Naive thymus-derived CD8-positive, alpha-beta T cell (primary cell): ENCODE data around the gene PPFIA3. TPM values are rescaled to one million over a fixed set of nuclear protein-coding genes. Genes with fewer than 3 reads are reported as not detected.

Experiments used
- ATAC-seq, 2 donors: fragments of 150-1000 bp; cut with Tn5 transposase in 1 of 2; sonication (Bioruptor Pico), chemical (Tn5 transposase) in 1 of 2; 1 replicate in 1 of 2; 2 replicates in 1 of 2; pipeline ENCODE4 v1.10.0; 2021; ENCODE audit warnings: mild to moderate bottlenecking in 2 of 2, moderate library complexity in 2 of 2
- POLR2A ChIA-PET: fragments of 350-600 bp; sonication (Branson Sonifier 250); formaldehyde crosslinking; loops from one replicate; lab custom pipeline; 2021; ENCODE audit warnings: antibody characterized with exemption; lab: Charles Lee
- DNase-seq, 10 donors: peaks; one replicate each; pipeline versions ENCODE4 v3.0.0 to v3.0.0-alpha.2; 2020 to 2022
- H3K27ac Mint-ChIP-seq, 10 donors: one replicate each; pipeline ENCODE4 v1.8.0; 2020 to 2022; ENCODE audit warnings: mild to moderate bottlenecking in 10 of 10, mixed read lengths in 10 of 10, moderate library complexity in 4 of 10, inconsistent platforms in 1 of 10
- H3K27me3 Mint-ChIP-seq, 5 donors: one replicate each; pipeline ENCODE4 v1.8.0; 2021 to 2022; ENCODE audit warnings: mixed read lengths in 5 of 5
- H3K36me3 Mint-ChIP-seq, 3 donors: one replicate each; pipeline ENCODE4 v1.8.0; 2020 to 2022; ENCODE audit warnings: mixed read lengths in 3 of 3, mild to moderate bottlenecking in 2 of 3, inconsistent platforms in 1 of 3
- H3K4me1 Mint-ChIP-seq, 4 donors: one replicate each; pipeline ENCODE4 v1.8.0; 2021 to 2022; ENCODE audit warnings: mixed read lengths in 4 of 4
- H3K4me3 Mint-ChIP-seq, 10 donors: one replicate each; pipeline ENCODE4 v1.8.0; 2020 to 2022; ENCODE audit warnings: mild to moderate bottlenecking in 10 of 10, mixed read lengths in 10 of 10, moderate library complexity in 6 of 10, inconsistent platforms in 1 of 10
- H3K9me3 Mint-ChIP-seq, 9 donors: one replicate each; pipeline ENCODE4 v1.8.0; 2020 to 2022; ENCODE audit warnings: mixed read lengths in 9 of 9, mild to moderate bottlenecking in 3 of 9, inconsistent platforms in 1 of 9, moderate library complexity in 1 of 9
- polyA plus RNA-seq, 3 donors: library from polyadenylated mRNA; unstranded; fragments of 300-500 nt; fragmentation: Illumina TruSeq; gene quantifications; one replicate each; pipeline ENCODE4 v1.2.3, GENCODE V29; 2021
- total RNA-seq, 8 experiments: library from RNA in 2 of 8; stranded (reverse) in 2 of 8; gene quantifications; one replicate each; pipeline ENCODE4 v1.2.3 and lab custom pipeline; 2021 to 2026

Gene PPFIA3
- total and polyA plus RNA-seq, 5 experiments from 2014 or later: 0.20 to 4.7 (median 2.1) TPM; not detected in 1

DNA sequence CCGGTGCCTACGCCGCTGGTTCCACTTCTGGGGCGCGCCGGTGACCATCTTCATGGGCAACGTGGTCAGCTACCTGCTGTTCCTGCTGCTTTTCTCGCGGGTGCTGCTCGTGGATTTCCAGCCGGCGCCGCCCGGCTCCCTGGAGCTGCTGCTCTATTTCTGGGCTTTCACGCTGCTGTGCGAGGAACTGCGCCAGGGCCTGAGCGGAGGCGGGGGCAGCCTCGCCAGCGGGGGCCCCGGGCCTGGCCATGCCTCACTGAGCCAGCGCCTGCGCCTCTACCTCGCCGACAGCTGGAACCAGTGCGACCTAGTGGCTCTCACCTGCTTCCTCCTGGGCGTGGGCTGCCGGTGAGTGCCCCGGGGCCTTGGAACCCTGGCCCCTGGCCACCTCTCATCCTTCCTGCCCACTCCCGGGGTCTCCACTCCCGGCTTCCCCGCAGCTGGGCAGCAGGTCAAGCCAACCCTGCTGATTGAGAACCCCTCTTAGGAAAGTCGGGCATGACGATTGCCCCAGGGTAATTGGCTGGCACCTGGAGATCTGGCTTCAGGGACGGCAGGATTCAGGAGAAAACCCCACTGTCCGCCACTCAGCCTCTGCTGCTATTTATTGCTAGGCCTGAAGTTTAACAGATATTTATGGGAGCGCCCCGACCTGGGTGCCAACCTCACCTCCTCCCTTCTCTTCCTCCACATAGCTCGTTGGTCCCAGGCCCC, 77.3 kb downstream of the PPFIA3 start:
- no peak for DNase-seq
- Mint-ChIP-seq H3K36me3 (no peaks in the 10 kb centered on the region), H3K4me3 (no peak overlapping the region), H3K27me3 (peaks cover 0 to 9% (median 5%) of the 10 kb centered on the region in 5 donors), H3K4me1 (peaks cover 0 to 3% (median 1%) of the 10 kb centered on the region in 4 donors), H3K9me3 (peaks cover 0 to 2% (median 0%) of the 10 kb centered on the region in 9 donors), H3K27ac (no peak overlapping the region)
- POLR2A ChIA-PET: no interaction called here
- ATAC-seq: no peak

DNA sequence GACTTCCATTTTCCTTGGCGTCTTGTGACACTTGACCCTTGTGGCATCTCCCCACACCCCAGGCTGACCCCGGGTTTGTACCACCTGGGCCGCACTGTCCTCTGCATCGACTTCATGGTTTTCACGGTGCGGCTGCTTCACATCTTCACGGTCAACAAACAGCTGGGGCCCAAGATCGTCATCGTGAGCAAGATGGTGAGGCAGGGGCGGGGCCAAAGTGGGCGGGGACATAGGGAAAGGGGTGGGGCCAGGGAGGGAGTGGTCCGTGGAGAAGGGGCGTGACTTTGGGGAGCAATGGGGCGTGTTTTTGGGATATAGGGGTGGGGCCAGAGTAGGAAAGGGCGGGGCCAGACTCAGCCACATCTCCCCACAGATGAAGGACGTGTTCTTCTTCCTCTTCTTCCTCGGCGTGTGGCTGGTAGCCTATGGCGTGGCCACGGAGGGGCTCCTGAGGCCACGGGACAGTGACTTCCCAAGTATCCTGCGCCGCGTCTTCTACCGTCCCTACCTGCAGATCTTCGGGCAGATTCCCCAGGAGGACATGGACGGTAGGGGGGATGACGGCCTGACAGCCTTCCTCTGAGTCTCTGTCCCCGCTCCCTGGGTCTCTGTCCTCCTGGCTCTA, 81.0 kb downstream of the PPFIA3 start:
- Mint-ChIP-seq H3K4me1 (peaks cover 0 to 3% (median 1%) of the 10 kb centered on the region in 4 donors), H3K36me3 (no peaks in the 10 kb centered on the region), H3K9me3 (no peaks in the 10 kb centered on the region), H3K27me3 (peaks cover 0 to 9% (median 4%) of the 10 kb centered on the region in 5 donors), H3K4me3 (no peak overlapping the region), H3K27ac (no peak overlapping the region)
- ATAC-seq (no peak), DNase-seq (no peak)
- POLR2A ChIA-PET: no interaction called here

Other genes starting within 250 kb of the PPFIA3 start
- 10 to 100 TPM; 56.9 to 59.9 TPM for gene PPP1R15A, start 247.1 kb upstream of the PPFIA3 start, total RNA-seq
- gene PPP1R15A, start 247.1 kb upstream of the PPFIA3 start, polyA plus RNA-seq: 10 to 100 TPM; 17.2 to 47.3 (median 43.1) TPM
- gene TULP2, start 220.8 kb upstream of the PPFIA3 start, total RNA-seq: not detected
- gene TULP2, start 220.8 kb upstream of the PPFIA3 start, polyA plus RNA-seq: under 1 TPM in 1 of 3 donors, not detected in 2; 0.08 TPM
- 100 to 1,000 TPM; 106 to 113 TPM for gene NUCB1, start 219.2 kb upstream of the PPFIA3 start, total RNA-seq
- 100 to 1,000 TPM in 1 of 3 donors, 10 to 100 TPM in 2; 48.6 to 119 (median 82.5) TPM for gene NUCB1, start 219.2 kb upstream of the PPFIA3 start, polyA plus RNA-seq
- gene DHDH, start 185.8 kb upstream of the PPFIA3 start, total RNA-seq: 1 to 10 TPM; 1.8 to 2.3 TPM
- 1 to 10 TPM in 2 of 3 donors, under 1 TPM in 1; 0.67 to 2.4 (median 2.0) TPM for gene DHDH, start 185.8 kb upstream of the PPFIA3 start, polyA plus RNA-seq
- 100 to 1,000 TPM; 170 to 181 TPM for gene BAX, start 164.7 kb upstream of the PPFIA3 start, total RNA-seq
- 10 to 100 TPM; 58.5 to 97.1 (median 83.1) TPM for gene BAX, start 164.7 kb upstream of the PPFIA3 start, polyA plus RNA-seq
- gene FTL, start 154.2 kb upstream of the PPFIA3 start, total RNA-seq: 1,000 to 10,000 TPM; 1,370 to 1,435 TPM
- 1,000 to 10,000 TPM; 4,833 to 4,899 (median 4,886) TPM for gene FTL, start 154.2 kb upstream of the PPFIA3 start, polyA plus RNA-seq
- 10 to 100 TPM; 45.9 to 47.9 TPM for gene GYS1, start 126.2 kb upstream of the PPFIA3 start, total RNA-seq
- gene GYS1, start 126.2 kb upstream of the PPFIA3 start, polyA plus RNA-seq: 10 to 100 TPM; 17.9 to 31.0 (median 22.3) TPM
- 10 to 100 TPM; 30.4 to 32.0 TPM for gene RUVBL2, start 125.7 kb upstream of the PPFIA3 start, total RNA-seq
- 10 to 100 TPM; 47.5 to 66.1 (median 62.0) TPM for gene RUVBL2, start 125.7 kb upstream of the PPFIA3 start, polyA plus RNA-seq
- not detected for gene LHB, start 102.5 kb upstream of the PPFIA3 start, total RNA-seq
- gene LHB, start 102.5 kb upstream of the PPFIA3 start, polyA plus RNA-seq: not detected
- gene CGB3, start 95.2 kb upstream of the PPFIA3 start, total RNA-seq: not detected
- not detected for gene CGB3, start 95.2 kb upstream of the PPFIA3 start, polyA plus RNA-seq
- not detected for gene CGB2, start 87.7 kb upstream of the PPFIA3 start, total RNA-seq
- not detected for gene CGB2, start 87.7 kb upstream of the PPFIA3 start, polyA plus RNA-seq
- not detected for gene CGB1, start 82.6 kb upstream of the PPFIA3 start, total RNA-seq
- not detected for gene CGB1, start 82.6 kb upstream of the PPFIA3 start, polyA plus RNA-seq
- gene CGB5, start 75.7 kb upstream of the PPFIA3 start, total RNA-seq: not detected
- gene CGB5, start 75.7 kb upstream of the PPFIA3 start, polyA plus RNA-seq: not detected
- gene CGB8, start 70.4 kb upstream of the PPFIA3 start, total RNA-seq: not detected
- gene CGB8, start 70.4 kb upstream of the PPFIA3 start, polyA plus RNA-seq: not detected
- gene CGB7, start 61.8 kb upstream of the PPFIA3 start, total RNA-seq: not detected
- gene CGB7, start 61.8 kb upstream of the PPFIA3 start, polyA plus RNA-seq: not detected
- gene NTF4, start 54.7 kb upstream of the PPFIA3 start, total RNA-seq: not detected
- not detected for gene NTF4, start 54.7 kb upstream of the PPFIA3 start, polyA plus RNA-seq
- not detected for gene KCNA7, start 46.8 kb upstream of the PPFIA3 start, total RNA-seq
- not detected for gene KCNA7, start 46.8 kb upstream of the PPFIA3 start, polyA plus RNA-seq
- gene SNRNP70, start 34.1 kb upstream of the PPFIA3 start, total RNA-seq: 100 to 1,000 TPM; 706 to 741 TPM
- 10 to 100 TPM; 42.3 to 63.4 (median 50.2) TPM for gene SNRNP70, start 34.1 kb upstream of the PPFIA3 start, polyA plus RNA-seq
- gene LIN7B, start 5.2 kb upstream of the PPFIA3 start, total RNA-seq: 10 to 100 TPM; 15.7 to 16.2 TPM
- gene LIN7B, start 5.2 kb upstream of the PPFIA3 start, polyA plus RNA-seq: 1 to 10 TPM; 5.5 to 9.2 (median 5.6) TPM
- 1 to 10 TPM; 1.6 TPM for gene C19orf73, start 401 bp upstream of the PPFIA3 start, total RNA-seq
- 1 to 10 TPM; 3.0 to 7.0 (median 5.7) TPM for gene C19orf73, start 401 bp upstream of the PPFIA3 start, polyA plus RNA-seq
- not detected for gene HRC, start 35.9 kb downstream of the PPFIA3 start, total RNA-seq
- gene HRC, start 35.9 kb downstream of the PPFIA3 start, polyA plus RNA-seq: not detected
- gene TRPM4, start 38.2 kb downstream of the PPFIA3 start, total RNA-seq: not detected
- not detected for gene TRPM4, start 38.2 kb downstream of the PPFIA3 start, polyA plus RNA-seq
- gene SLC6A16, start 205.6 kb downstream of the PPFIA3 start, total RNA-seq: 1 to 10 TPM; 6.0 to 6.9 TPM
- gene SLC6A16, start 205.6 kb downstream of the PPFIA3 start, polyA plus RNA-seq: 1 to 10 TPM in 2 of 3 donors, under 1 TPM in 1; 0.97 to 1.5 (median 1.4) TPM
- 100 to 1,000 TPM; 328 to 337 TPM for gene CD37, start 215.9 kb downstream of the PPFIA3 start, total RNA-seq
- gene CD37, start 215.9 kb downstream of the PPFIA3 start, polyA plus RNA-seq: 100 to 1,000 TPM; 148 to 192 (median 177) TPM
- under 1 TPM; 0.21 to 0.49 TPM for gene TEAD2, start 242.9 kb downstream of the PPFIA3 start, total RNA-seq
- under 1 TPM in 1 of 3 donors, not detected in 2; 0.07 TPM for gene TEAD2, start 242.9 kb downstream of the PPFIA3 start, polyA plus RNA-seq
- gene DKKL1, start 244.3 kb downstream of the PPFIA3 start, total RNA-seq: not detected
- gene DKKL1, start 244.3 kb downstream of the PPFIA3 start, polyA plus RNA-seq: not detected